GM21390 (cell line): ENCODE measurements around the gene KCNS3.
"Not testable (repeated sequence)": the region's sequence is repeated elsewhere in the genome, so short reads cannot be mapped to it uniquely, and the experiment has no call there.

Source experiments
- ATAC-seq: cut with Tn5 transposase; IDR thresholded peaks from one replicate; pipeline ENCODE4 v1.9.1; 2021; ENCODE audit not compliant: unreplicated experiment

The KCNS3 gene

DNA sequence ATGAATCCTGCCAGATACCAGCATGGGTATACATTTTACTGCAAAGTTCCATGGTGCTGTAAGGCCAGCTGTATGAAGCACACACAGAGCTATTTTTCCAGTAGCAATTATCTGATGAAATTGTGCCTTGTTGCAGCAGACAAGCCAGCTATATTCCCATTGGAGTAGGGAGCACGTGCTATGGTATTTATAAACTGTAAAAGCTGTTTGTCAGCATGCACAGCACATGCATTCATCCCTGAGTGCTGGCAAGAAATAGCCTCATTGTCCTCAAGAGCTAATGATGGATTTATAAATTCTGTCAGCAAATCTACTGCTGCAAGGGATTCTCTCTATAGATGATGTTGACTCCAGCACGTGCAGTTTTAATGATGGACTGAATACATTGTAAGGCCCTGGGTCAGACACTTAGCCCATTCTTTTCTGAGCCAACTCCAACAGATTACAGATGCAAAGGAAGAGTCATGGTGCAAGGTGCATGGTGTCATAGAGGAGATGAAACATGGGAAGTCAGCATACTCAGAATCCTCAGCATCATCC lies 61.7 kb downstream of the KCNS3 start:
- no peak for ATAC-seq

DNA sequence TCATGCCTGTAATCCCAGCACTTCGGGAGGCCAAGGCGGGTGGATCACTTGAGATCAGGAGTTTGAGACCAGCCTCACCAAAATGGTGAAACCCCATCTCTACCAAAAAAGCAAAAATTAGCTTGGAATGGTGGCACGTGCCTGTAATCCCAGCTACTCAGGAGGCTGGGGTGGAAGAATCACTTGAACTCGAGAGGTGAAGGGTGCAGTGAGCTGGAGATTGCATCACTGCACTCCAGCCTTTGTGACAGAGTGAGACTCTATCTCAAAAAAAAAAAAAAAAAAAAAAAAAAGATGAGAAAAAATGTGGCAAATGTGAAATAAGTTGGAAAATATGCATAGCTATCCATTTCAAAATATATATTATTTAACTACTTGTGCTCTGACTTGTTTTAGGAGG lies 65.0 kb downstream of the KCNS3 start:
- no peak for ATAC-seq

DNA sequence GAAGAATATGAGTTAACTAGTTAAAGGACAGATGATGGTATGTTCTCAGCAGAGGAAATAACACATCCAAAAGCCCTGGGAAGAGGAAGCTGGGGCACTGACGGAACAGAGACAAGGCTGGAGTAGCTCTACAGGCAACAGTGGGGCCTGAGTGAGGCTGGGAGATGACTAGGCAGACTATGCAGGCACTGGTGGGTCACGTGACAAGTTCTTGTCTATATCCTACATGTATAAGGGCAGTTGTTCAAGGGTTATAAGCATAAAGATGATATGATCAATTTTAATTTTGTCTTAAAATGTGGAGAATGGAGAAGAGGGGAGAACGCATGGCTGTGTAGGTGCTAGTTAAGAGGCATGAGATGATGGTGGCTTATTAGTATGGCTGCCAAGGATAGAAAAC lies 68.6 kb downstream of the KCNS3 start:
- ATAC-seq = no peak

DNA sequence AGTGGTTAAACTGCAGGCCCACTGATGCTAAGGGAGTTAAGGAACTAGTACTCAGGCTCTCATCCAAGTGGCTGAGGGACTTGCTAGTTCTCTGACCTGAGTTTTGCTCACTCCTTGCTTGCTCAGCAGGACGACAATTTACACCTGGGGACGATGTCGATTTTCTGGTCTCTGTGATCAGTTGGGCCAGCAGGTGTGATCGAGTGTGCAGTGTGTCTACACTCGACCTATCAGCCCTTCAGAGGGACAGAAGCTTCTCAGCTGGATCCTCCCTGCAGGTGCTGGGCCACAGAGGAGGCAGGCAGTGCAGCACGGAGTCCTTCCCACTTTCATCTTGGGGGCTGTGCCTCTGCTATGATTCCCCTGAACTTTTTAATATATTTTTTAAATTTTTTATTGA lies 71.5 kb downstream of the KCNS3 start:
- ATAC-seq = no peak

DNA sequence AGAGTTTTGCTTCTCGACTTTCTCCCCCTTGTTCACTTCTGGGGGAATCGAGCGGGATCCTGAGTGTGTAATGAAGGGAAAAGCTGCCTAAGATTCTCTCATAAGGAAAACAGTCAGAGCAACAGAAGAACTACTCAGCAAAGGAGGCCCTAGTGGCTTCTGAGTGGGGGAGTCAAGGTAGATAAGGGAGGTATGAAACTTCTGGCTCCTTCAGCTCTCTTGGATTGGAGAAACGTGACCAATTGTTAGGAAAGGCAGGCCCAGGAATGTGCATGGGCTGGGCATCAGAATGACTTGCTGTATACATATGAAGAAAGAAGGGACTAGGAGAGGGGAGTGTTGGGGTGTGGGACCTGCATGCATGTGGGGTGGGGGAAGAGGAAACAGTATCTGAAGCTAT lies 73.1 kb downstream of the KCNS3 start:
- ATAC-seq = no peak

DNA sequence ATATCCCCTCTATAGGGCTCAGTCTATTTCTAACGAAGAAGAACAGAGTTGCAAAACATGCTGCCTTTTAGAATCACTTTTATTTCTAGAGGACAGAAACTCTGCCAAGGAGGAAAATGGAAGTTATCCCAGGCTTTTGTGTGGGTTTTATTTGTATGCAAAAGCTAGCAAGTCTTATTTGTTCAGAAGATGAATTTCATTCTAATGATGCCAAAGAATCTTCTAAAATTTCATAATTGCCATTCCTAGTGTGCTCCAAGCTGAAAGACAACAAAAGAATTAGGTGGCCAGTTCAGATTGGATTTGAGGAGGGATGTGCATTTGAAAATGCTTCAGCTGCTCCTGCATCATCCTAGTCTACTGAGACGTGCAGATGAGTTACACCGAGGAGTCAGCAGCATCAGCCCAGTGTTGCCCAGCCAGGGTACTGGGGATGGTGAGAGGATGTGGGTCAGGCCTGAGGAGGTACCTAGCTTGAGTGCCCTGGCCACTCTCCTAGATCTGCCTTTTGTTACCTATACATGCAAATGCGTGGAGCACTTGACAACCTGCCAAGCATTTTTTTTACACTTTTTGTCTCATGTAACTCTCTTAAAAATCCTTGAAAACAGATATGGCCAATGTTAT lies 80.1 kb downstream of the KCNS3 start:
- no peak for ATAC-seq

DNA sequence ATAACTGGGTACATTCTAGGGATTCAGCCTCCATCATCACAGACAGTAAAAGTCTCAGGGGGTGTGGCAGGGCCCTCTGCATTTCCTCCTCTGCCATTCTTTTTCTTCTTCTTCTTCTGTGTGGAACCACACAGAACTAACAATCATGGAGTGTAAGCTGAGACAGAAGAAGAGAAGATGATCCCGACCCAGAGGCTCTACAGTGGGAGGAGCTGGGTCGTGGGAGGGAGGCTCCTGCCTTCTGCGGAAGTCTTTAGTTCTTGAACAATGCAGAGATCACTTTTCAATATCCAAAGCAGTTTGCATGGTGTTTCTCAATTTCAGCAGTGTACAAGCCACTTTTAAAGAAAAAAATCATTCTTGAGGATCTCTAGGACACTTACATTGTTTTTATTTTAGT lies 80.9 kb downstream of the KCNS3 start:
- no peak for ATAC-seq

DNA sequence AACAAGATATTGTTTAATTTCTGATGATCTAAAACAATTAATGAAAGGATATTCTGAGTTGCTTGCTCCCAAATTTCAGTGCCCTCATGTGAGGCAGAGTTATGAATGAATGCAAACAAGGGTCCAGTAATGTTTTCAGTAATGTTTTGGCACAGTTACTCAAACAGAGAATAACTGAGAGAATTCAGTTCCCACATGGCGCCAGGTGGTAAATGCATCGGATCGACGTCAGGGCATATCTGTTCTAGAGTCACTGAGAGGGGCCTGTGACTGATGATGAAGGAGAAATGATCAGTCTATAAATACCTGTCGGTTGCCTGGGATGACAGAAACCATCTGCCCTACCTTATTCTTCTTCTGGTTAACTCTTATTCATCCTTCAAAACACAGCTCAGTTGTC lies 81.4 kb downstream of the KCNS3 start:
- no peak for ATAC-seq

DNA sequence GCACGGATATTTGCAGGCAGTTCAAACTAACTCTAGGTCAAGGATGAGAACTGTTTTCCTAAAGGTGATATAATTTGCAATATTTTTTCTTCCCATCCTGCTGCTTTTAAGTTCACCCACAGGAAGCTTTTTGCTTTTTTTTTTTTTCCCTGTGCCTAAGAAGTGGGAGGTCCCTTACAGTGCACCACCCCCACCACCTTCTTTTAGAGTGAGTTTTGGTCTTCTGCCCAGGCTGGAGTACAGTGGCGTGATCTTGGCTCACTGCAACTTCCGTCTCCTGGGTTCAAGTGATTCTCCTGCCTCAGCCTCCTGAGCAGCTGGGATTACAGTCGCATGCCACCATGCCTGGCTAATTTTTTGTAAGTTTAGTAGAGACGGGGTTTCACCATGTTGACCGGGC lies 82.5 kb downstream of the KCNS3 start:
- ATAC-seq = no peak

DNA sequence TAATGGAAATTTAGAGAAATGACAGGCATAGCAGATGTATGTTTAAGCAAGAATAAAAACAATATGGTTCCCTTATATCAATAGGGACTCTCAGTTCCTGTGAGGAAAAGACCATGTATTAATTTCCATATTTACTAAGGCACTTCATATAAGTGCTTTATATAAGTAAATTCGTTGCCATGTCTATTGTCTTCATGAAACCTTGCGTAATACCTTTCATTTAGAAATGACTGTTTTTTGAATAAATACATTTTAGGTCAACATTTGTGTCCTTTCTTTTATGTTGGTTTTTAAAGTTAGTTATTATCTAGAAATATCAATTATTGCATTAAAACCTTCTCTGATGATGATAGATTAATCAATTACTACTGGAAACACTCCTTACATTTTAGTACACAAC lies 83.3 kb downstream of the KCNS3 start:
- ATAC-seq = no peak

DNA sequence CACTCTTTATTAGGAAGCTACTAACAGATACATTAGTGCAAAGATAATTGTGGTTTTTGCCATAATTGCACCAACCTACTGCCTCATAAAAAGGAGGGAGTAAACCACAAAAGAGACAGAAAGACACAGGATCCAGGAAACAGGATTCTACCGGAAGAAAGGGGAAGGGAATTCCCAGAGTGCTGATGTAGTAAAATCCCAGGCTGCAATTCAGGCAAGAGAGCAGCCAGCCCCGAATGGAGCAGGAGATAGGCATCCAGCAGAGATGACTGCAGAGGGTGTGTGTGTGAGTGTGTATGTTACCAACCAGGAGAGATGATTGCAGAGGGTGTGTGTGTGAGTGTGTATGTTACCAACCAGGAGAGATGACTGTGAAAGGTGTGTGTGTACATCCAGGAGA lies 84.4 kb downstream of the KCNS3 start:
- no peak for ATAC-seq

DNA sequence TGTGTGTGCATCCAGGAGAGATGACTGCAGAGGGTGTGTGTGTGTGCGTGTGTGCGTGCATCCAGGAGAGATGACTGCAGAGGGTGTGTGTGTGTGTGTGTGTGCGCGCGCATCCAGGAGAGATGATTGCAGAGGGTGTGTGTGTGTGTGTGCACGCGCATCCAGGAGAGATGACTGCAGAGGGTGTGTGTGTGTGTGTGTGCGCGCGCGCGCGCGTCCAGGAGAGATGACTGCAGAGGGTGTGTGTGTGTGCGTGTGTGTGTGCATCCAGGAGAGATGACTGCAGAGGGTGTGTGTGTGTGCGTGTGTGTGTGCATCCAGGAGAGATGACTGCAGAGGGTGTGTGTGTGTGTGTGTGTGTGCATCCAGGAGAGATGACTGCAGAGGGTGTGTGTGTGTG lies 85.1 kb downstream of the KCNS3 start:
- ATAC-seq = not testable (repeated sequence)

DNA sequence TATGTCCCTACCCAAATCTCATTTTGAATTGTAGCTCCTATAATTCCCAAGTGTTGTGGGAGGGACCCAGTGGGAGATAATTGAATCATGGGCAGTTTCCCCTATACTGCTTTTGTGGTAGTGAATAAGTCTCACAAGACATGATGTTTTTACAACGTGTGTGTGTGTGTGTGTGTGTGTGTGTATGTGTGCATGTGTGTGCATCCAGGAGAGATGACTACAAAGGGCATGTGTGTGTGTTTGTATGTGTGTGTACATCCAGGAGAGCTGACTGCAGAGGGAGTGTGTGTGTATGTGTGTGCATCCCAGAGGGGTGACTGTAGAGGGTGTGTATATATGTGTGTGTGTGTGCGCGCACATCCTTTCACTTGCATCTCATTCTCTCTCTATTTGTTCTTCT lies 86.7 kb downstream of the KCNS3 start:
- ATAC-seq = no peak

DNA sequence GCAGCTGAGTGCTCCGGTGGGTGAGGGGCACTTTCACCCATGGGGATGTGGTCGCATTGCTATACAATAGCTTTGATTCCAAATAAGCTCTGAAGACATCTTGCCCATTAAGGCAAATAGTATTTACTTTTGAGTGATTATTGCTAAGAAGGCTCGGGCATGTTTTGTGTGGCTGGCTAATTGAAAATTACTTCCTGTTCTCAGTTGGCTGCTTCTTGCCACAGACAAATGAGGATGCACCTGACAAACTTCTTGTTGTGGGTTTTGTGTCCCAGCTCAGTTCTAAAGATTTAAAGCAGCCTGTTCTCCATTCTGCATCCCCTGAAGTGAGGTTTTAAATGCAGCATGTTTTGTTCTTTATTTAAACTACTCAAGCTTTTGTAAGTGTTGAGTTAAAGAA lies 88.3 kb downstream of the KCNS3 start:
- ATAC-seq = no peak

DNA sequence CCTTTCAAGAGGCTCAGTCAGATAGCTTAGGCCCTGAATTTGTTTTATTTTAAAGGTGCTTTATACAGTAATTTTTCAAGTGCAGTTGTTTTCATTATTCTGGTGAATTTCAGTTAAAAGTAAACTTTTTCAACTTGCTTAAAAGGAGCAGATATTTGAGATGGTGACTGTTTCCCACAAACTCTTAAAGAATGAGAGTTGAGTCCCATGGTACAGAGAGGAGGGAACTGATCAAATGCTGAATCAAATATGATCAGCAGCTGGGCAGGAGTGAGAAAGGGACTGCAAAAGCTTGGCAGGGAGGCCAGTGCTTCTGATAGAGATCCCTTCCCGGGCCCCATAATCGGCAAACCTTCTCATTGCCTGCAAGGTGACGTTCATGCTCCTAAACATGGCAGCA lies 91.2 kb downstream of the KCNS3 start:
- ATAC-seq = no peak

DNA sequence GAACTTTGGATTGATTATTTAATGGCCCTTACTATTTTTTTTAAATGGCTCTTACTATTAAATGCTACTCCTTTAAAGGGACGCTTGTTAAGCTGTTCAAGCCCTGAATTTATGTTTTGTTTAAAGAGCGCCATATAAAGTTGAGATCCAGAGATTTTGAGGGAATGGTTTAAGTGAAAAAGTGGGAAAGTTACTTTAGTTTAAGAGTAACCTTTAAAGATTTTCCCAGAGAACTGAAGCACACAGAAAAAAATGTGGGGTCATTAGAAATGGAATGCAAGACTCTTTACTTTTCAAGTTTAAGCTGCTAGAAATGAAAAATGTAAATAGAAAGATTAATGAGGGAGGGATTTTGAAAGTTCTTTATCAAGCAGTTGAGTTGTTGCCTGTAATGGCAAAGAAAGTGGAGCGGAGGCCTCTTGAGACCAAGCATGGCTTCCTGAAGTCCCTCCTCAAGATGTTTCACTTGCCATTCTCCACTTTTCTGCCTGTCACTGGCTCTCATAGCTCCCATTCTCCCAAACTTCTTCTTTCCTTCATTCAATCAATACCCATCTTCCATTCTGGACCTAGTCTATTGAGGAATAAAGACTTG lies 93.2 kb downstream of the KCNS3 start:
- no peak for ATAC-seq

DNA sequence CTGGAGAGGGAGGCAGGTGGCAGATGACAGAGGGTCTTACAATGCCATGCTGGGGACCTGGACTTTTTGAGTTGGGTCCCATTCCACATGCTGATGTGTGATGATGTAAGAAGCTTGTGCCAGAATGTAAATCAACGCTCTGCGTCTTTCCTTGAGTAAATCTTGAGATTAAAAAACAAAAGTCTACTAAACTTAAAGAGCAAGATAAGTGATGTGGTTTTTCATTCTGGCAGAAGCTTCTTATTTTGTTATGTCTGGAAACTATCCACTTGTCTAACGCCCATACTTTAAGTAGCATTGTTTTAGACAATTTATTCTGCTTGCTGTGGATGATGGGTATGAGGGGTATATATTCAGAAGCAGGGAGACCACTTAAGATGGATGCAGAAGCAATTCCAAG lies 94.5 kb downstream of the KCNS3 start:
- ATAC-seq = no peak

DNA sequence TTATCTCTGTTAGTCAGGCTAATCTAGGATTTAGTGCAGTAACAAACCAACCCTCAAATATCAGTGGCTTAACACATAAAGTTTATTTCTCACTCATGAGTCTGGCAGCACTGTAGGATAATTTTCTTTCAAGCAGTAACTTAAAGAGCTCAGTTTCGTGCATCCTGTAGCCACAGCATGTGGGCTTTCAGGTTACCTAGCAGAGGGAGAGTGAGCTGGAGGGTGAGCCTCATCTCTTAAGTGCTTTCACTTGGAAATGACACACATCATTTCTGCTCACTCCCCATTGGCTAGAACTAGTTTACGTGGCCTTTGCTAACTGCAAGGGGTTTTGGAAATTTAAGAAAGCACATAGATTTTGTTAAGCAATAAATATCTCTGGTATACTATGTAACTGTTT lies 96.9 kb downstream of the KCNS3 start:
- no peak for ATAC-seq

DNA sequence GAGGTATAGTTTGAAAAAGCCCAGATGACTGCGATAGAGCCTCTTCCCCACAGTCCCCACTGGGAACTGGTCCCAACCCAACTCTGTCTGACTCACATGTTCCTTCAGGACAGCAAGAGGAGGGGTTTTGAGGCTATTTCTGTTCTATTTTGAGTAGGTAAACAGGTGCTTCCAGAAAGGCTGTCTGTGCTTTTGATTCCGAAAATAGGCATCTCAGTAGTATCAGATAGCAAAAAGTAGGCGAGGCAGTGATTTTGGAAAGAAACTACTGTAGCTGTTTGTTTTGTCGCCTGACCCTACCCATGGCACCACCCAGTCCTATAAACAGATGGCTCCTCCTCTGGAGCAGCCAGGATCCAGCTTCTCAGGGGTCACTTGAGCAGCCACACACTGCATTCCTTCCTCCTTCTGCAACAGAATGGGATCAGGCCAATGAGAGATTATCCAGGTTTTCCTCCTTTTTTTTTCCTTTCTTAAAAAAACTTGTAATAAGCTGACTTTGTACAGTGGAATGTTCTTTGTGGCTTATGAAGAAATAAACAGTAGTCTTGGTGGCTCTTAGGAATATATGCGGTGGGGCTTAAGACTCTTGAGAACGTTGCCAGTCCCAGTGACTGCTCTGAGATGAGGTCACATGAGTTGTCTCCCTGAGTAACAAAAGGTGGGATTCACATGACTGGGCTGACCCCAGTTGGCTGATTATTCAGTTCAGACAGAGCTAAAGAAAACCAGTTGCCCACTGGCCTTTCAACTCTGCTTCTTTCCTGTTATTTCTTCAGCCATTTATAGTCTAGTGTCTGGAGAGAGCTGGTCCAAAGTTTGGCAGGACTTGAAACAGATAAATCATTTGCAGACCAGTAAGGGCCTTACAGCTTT lies 98.6 kb downstream of the KCNS3 start:
- ATAC-seq = no peak

DNA sequence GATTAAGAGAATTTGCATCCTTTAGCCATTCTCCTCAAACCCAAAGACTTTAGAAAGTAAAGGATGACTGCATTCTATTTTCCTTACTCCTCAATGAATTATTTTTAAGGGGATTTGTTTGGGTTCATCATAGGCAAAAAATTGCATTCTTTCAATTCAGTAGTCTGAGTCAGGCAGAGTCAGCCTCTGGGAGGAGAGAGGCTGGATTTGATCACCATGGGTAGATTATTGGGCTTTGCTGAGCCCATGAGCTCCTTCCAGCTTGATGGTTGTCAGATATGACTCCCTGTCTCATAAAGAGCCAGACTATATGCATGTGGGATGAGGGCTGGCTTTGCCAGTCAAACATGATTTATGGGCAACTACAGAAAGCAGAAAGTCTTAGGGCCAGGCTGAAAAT lies 101.2 kb downstream of the KCNS3 start:
- no peak for ATAC-seq

DNA sequence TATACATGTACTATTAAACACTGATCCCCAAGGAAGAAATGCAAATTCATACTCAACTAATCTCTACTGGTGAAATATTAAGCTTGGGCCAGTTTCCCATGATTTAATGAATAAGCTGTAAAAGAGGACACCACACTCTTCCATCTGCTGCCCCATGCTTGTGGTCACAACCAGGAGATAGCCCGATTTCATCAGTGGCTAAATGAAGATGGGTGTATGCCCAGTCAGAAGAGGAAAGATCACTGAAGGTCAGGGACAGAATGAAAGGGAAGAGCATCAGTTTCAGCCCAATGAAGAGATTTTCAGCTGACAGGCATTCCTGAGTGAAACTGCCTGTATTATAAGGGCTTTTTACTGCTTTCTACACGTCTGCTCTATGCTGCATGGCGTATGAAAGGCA lies 103.5 kb downstream of the KCNS3 start:
- ATAC-seq = no peak
